Measurements from ENCODE around the gene UVRAG. TPM values are rescaled to one million over a fixed set of nuclear protein-coding genes. Genes with fewer than 3 reads are reported as not detected.

Gene UVRAG
- total RNA-seq, 1 donor from 2014 or later, result 14.1 TPM

- H3K36me3 ChIP-seq (ENCODE audit: control insufficient read depth in 3 of 3, insufficient read depth in 3 of 3, low read length in 3 of 3), result no peaks in the 10 kb centered on the region
- H3K9ac ChIP-seq (ENCODE audit: low read depth in 1 of 3, low read length in 3 of 3), result no peak overlapping the region
- no peaks in the 10 kb centered on the region for H3K9me3 ChIP-seq (ENCODE audit: control insufficient read depth in 3 of 3, low read length in 3 of 3)
- H3K4me1 ChIP-seq (ENCODE audit: control insufficient read depth in 3 of 3, insufficient read depth in 3 of 3, low read length in 3 of 3), result peaks cover 10 to 22% (median 17%) of the 10 kb centered on the region in 3 donors
- H3K27me3 ChIP-seq (ENCODE audit: control insufficient read depth in 3 of 3, insufficient read depth in 3 of 3, low read length in 3 of 3), result peaks cover 0 to 3% (median 0%) of the 10 kb centered on the region in 3 donors
- H3K27ac ChIP-seq (ENCODE audit: low read depth, low read length), result no peak overlapping the region
- H3K4me3 ChIP-seq (ENCODE audit: low read length in 3 of 3), result no peak overlapping the region
These were observed 344.4 kb downstream of the UVRAG start for GRCh38 chr11:76159303-76159937.

GRCh38 chr11:76159983-76160661, 345.1 kb downstream of the UVRAG start:
- no peak overlapping the region for H3K27ac ChIP-seq (ENCODE audit: low read depth, low read length)
- H3K9ac ChIP-seq (ENCODE audit: low read depth in 1 of 3, low read length in 3 of 3), result no peak overlapping the region
- peaks cover 10 to 22% (median 17%) of the 10 kb centered on the region in 3 donors for H3K4me1 ChIP-seq (ENCODE audit: control insufficient read depth in 3 of 3, insufficient read depth in 3 of 3, low read length in 3 of 3)
- no peaks in the 10 kb centered on the region for H3K9me3 ChIP-seq (ENCODE audit: control insufficient read depth in 3 of 3, low read length in 3 of 3)
- no peaks in the 10 kb centered on the region for H3K36me3 ChIP-seq (ENCODE audit: control insufficient read depth in 3 of 3, insufficient read depth in 3 of 3, low read length in 3 of 3)
- peaks cover 0 to 3% (median 0%) of the 10 kb centered on the region in 3 donors for H3K27me3 ChIP-seq (ENCODE audit: control insufficient read depth in 3 of 3, insufficient read depth in 3 of 3, low read length in 3 of 3)
- H3K4me3 ChIP-seq (ENCODE audit: low read length in 3 of 3), result no peak overlapping the region

- no peak overlapping the region for H3K4me3 ChIP-seq (ENCODE audit: low read length in 3 of 3)
- H3K36me3 ChIP-seq (ENCODE audit: control insufficient read depth in 3 of 3, insufficient read depth in 3 of 3, low read length in 3 of 3), result no peaks in the 10 kb centered on the region
- H3K27me3 ChIP-seq (ENCODE audit: control insufficient read depth in 3 of 3, insufficient read depth in 3 of 3, low read length in 3 of 3), result peaks cover 0 to 3% (median 0%) of the 10 kb centered on the region in 3 donors
- H3K27ac ChIP-seq (ENCODE audit: low read depth, low read length), result no peak overlapping the region
- H3K9ac ChIP-seq (ENCODE audit: low read depth in 1 of 3, low read length in 3 of 3), result no peak overlapping the region
- no peaks in the 10 kb centered on the region for H3K9me3 ChIP-seq (ENCODE audit: control insufficient read depth in 3 of 3, low read length in 3 of 3)
- H3K4me1 ChIP-seq (ENCODE audit: control insufficient read depth in 3 of 3, insufficient read depth in 3 of 3, low read length in 3 of 3), result peaks cover 10 to 22% (median 17%) of the 10 kb centered on the region in 3 donors
These were observed 345.8 kb downstream of the UVRAG start for GRCh38 chr11:76160856-76161255.

DNA sequence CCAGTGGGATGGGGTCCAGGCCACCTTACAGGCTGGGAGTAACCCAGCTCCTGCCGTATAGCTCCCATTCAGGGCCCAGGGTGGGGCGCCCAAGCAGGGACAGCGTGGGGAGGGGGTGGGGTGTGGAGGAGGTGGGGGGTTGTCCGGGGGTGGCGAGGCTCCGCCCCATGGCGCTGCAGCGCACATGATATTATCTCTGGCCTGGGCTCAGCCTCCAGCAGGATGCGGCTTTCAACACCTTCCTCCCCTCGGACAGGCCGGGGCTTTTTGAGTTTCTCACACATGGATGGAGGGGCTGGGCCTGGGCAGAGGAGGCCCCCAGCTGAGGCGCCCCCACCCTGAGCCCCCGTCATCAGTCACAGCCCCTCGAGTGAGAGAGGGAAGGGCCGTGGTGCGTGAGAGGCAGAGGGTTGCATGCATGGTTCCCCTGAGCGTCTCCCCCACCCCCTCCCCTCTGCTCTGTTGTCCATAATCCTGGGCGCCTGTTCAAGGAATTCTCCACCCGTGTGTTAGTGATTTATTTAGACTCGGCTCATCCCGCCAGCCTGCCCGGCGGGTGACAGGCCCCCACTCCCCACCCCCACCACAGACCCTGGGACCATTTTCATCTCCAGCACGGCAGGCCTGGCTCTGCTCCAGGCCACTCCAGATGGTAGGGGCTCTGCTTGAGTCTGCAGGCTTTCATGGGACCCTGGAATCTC, 346.4 kb downstream of the UVRAG start:
- H3K4me1 ChIP-seq (ENCODE audit: control insufficient read depth in 3 of 3, insufficient read depth in 3 of 3, low read length in 3 of 3), result peaks cover 10 to 22% (median 17%) of the 10 kb centered on the region in 3 donors

DNA sequence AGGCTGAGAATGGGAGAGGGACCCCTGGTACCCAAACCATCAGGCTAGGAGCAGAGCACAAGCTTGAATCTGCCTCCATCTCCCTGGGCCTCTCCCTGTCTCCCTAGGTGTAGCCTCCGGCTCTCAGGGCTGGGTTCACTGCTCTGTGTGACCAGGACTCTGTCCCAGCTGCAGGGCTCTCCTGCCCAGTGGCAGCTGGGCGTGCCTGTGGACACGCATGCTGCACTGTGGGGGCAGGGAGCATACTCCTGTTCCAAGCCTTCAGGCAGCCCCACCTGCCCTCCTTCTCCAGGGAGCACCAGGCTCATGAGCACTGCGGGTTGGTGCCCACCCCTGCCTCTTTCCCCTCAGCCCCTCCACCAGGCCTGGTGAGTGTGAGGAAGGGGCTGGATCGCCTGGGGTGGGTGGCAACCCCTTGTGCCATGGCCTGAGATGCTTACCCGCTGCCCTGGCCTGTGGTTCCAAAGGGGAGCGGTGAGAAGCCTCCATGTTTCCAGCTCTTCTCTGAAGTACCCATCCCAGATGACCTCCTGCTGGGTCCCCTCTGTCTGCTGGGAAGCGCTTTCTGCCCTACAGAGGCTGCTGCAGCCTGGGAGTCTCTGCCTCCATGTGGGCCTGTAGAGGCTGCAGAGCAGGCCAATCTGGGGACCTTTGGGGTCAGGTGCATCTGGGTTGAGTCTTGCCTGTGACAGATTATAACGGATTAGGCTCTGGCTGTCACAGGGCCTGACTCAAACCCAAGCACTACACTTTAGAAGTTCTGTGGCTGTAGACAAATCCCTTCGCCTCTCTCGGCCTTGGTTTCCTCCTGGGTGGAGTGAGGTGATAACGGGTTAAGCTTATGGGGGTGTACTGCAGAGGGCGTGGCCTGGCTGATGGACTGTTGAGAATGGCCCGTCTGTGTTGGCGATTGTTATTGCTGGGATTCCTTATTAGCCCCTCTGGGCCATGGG, 347.6 kb downstream of the UVRAG start:
- Histone ChIP-seq H3K27ac (ENCODE audit: low read depth, low read length) (no peak overlapping the region), H3K9ac (ENCODE audit: low read depth in 1 of 3, low read length in 3 of 3) (peak overlapping the region in 1 of 3 donors; percentile 58), H3K4me1 (ENCODE audit: control insufficient read depth in 3 of 3, insufficient read depth in 3 of 3, low read length in 3 of 3) (peaks cover 10 to 22% (median 17%) of the 10 kb centered on the region in 3 donors), H3K4me3 (ENCODE audit: low read length in 3 of 3) (peak overlapping the region in 1 of 3 donors; percentile 47), H3K9me3 (ENCODE audit: control insufficient read depth in 3 of 3, low read length in 3 of 3) (no peaks in the 10 kb centered on the region), H3K27me3 (ENCODE audit: control insufficient read depth in 3 of 3, insufficient read depth in 3 of 3, low read length in 3 of 3) (peaks cover 0 to 3% (median 0%) of the 10 kb centered on the region in 3 donors), H3K36me3 (ENCODE audit: control insufficient read depth in 3 of 3, insufficient read depth in 3 of 3, low read length in 3 of 3) (no peaks in the 10 kb centered on the region)

More for the DNA sequence above, 346.4 kb downstream of the UVRAG start:
- H3K9ac ChIP-seq (ENCODE audit: low read depth in 1 of 3, low read length in 3 of 3), result peak overlapping the region in 2 of 3 donors; percentile 50 to 58
- H3K4me3 ChIP-seq (ENCODE audit: low read length in 3 of 3), result peak overlapping the region in 2 of 3 donors; percentile 46 to 47
- H3K9me3 ChIP-seq (ENCODE audit: control insufficient read depth in 3 of 3, low read length in 3 of 3), result no peaks in the 10 kb centered on the region
- H3K27ac ChIP-seq (ENCODE audit: low read depth, low read length), result no peak overlapping the region
- H3K27me3 ChIP-seq (ENCODE audit: control insufficient read depth in 3 of 3, insufficient read depth in 3 of 3, low read length in 3 of 3), result peaks cover 0 to 3% (median 0%) of the 10 kb centered on the region in 3 donors
- H3K36me3 ChIP-seq (ENCODE audit: control insufficient read depth in 3 of 3, insufficient read depth in 3 of 3, low read length in 3 of 3), result no peaks in the 10 kb centered on the region

GRCh38 chr11:76163289-76163880, 348.4 kb downstream of the UVRAG start:
- Histone ChIP-seq H3K36me3 (ENCODE audit: control insufficient read depth in 3 of 3, insufficient read depth in 3 of 3, low read length in 3 of 3) (no peaks in the 10 kb centered on the region), H3K4me3 (ENCODE audit: low read length in 3 of 3) (no peak overlapping the region), H3K4me1 (ENCODE audit: control insufficient read depth in 3 of 3, insufficient read depth in 3 of 3, low read length in 3 of 3) (peaks cover 10 to 19% (median 12%) of the 10 kb centered on the region in 3 donors), H3K9ac (ENCODE audit: low read depth in 1 of 3, low read length in 3 of 3) (no peak overlapping the region), H3K27ac (ENCODE audit: low read depth, low read length) (no peak overlapping the region), H3K9me3 (ENCODE audit: control insufficient read depth in 3 of 3, low read length in 3 of 3) (no peaks in the 10 kb centered on the region), H3K27me3 (ENCODE audit: control insufficient read depth in 3 of 3, insufficient read depth in 3 of 3, low read length in 3 of 3) (peaks cover 0 to 3% (median 0%) of the 10 kb centered on the region in 3 donors)

- Histone ChIP-seq H3K9me3 (ENCODE audit: control insufficient read depth in 3 of 3, low read length in 3 of 3) (no peaks in the 10 kb centered on the region), H3K4me3 (ENCODE audit: low read length in 3 of 3) (no peak overlapping the region), H3K4me1 (ENCODE audit: control insufficient read depth in 3 of 3, insufficient read depth in 3 of 3, low read length in 3 of 3) (peaks cover 10 to 19% (median 12%) of the 10 kb centered on the region in 3 donors), H3K36me3 (ENCODE audit: control insufficient read depth in 3 of 3, insufficient read depth in 3 of 3, low read length in 3 of 3) (no peaks in the 10 kb centered on the region), H3K27ac (ENCODE audit: low read depth, low read length) (no peak overlapping the region), H3K27me3 (ENCODE audit: control insufficient read depth in 3 of 3, insufficient read depth in 3 of 3, low read length in 3 of 3) (peaks cover 0 to 3% (median 0%) of the 10 kb centered on the region in 3 donors), H3K9ac (ENCODE audit: low read depth in 1 of 3, low read length in 3 of 3) (no peak overlapping the region)
These were observed 349.1 kb downstream of the UVRAG start for GRCh38 chr11:76164081-76164480.

DNA sequence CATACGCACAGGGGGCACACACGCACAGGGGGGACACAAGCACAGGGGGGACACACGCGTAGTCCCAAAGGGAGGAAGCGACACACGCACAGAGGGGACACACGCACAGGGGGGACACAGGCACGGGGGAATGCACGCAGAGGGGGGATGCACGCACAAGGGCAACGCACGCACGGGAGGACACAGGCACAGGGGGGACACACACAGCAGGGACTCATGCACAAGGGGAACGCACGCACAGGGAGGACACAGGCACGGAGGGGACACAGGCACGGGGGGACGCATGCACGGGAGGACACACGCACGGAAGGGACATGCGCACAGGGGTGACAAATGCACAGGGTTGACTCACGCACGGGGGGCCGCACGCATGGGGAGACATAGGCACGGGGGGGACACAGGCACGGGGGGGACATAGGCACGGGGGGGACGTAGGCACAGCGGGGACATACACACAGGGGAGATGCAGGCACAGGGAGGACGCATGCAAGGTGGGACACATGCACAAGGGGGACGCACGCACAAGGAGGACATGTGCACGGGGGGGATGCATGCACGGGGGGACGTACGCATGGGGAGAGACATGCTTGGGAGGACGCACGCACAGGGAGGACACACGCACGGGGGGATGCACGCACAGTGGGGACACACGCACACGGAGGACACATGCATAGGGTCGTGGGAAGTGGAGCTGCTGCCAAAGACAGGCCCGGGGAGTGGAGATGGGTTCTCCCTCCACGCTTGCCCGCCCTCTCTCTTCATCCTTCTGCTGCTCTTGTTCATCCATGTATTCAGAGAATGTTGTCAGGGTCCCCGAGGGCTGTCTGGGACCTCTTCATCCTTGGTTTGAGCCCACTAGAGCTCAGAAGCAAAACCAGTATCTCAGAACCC, 350.1 kb downstream of the UVRAG start:
- H3K27ac ChIP-seq (ENCODE audit: low read depth, low read length), result no peak overlapping the region
- H3K9me3 ChIP-seq (ENCODE audit: control insufficient read depth in 3 of 3, low read length in 3 of 3), result no peaks in the 10 kb centered on the region
- H3K4me3 ChIP-seq (ENCODE audit: low read length in 3 of 3), result no peak overlapping the region

More for the DNA sequence above, 350.1 kb downstream of the UVRAG start:
- H3K27me3 ChIP-seq (ENCODE audit: control insufficient read depth in 3 of 3, insufficient read depth in 3 of 3, low read length in 3 of 3), result peaks cover 0 to 3% (median 0%) of the 10 kb centered on the region in 3 donors
- H3K36me3 ChIP-seq (ENCODE audit: control insufficient read depth in 3 of 3, insufficient read depth in 3 of 3, low read length in 3 of 3), result no peaks in the 10 kb centered on the region
- peaks cover 10 to 19% (median 12%) of the 10 kb centered on the region in 3 donors for H3K4me1 ChIP-seq (ENCODE audit: control insufficient read depth in 3 of 3, insufficient read depth in 3 of 3, low read length in 3 of 3)
- H3K9ac ChIP-seq (ENCODE audit: low read depth in 1 of 3, low read length in 3 of 3), result no peak overlapping the region

All from skeletal muscle tissue (tissue), 4 donors.